HEK293T (cell line): Measurements from ENCODE around the gene COL23A1.

Experiments used
- FOXK2 ChIP-seq: fragments of 450-650 bp; IDR thresholded peaks from 2 replicates; pipeline ENCODE4 v1.6.1; 2016; ENCODE audit warnings: mild to moderate bottlenecking
- FOXM1 ChIP-seq: fragments of 450-650 bp; IDR thresholded peaks from 2 replicates; pipeline ENCODE4 v1.6.1; 2017; ENCODE audit warnings: mild to moderate bottlenecking, borderline replicate concordance
- HDGF ChIP-seq: fragments of 450-650 bp; IDR thresholded peaks from 2 replicates; pipeline ENCODE4 v1.6.1; 2017; ENCODE audit warnings: antibody characterized with exemption, borderline replicate concordance
- SP1 ChIP-seq: fragments of 450-650 bp; IDR thresholded peaks from 2 replicates; pipeline ENCODE4 v1.6.1; 2017

DNA sequence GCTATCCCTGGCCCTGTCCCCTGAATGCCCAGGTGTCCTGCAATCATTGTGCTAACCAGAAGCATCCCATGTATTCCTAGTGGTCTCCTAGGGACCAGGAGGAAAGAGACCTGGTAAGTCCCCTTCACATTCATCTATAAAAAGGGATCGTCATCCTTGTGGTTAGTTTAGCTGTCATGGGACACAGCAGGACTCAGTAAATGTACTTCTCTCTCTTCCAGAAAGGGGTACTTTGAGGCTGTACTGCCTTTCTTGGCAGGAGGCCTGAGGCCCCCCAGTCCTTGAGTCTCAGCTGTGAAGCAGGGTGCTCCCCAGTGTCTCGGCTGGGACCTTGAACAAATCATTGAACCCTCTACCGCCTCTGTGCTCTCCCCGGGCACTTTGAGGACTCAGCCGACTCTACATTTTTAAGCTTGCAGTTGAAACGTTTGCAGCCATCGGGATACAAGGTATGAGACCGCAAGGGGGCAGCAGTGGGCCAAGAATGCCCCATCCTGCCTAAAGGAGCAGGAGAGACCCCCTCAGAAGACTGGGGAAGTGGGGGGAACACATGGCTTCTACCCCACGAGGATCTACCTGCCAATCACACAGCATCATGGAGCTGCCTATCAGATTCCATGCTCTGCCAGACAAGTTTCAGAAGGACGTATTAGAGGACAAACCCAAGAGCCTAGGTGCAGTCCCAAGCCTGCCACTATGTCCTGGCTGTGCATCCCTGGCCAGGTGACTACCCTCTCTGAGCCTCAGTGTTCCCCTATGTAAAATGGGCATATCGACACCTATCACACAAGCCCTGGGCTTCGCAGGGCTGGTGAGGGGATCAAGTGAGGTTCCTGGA lies 355.2 kb downstream of the COL23A1 start:
- TF ChIP-seq FOXM1 = no peak
- TF ChIP-seq HDGF = no peak
- no peak for TF ChIP-seq SP1
- no peak for TF ChIP-seq FOXK2
